Caco-2 (cell line): ENCODE data around the gene SLC35A1. TPM values are rescaled to one million over a fixed set of nuclear protein-coding genes. Genes with fewer than 3 reads are reported as not detected.

Source experiments
- BruUV-seq: library from RNA; stranded (reverse); fragments of 400-500 nt; replicated peaks from 2 replicates; lab custom pipeline; 2021; lab: Mats Ljungman, UMichigan
- CTCF ChIA-PET: fragments of 300-600 bp; sonication (Branson Sonifier 250); formaldehyde crosslinking; loops from one replicate; lab custom pipeline; 2022; ENCODE audit warnings: antibody characterized with exemption; lab: Charles Lee
- POLR2A ChIA-PET: fragments of 300-600 bp; sonication (Branson Sonifier 250); formaldehyde crosslinking; loops from one replicate; lab custom pipeline; 2022; ENCODE audit warnings: antibody characterized with exemption; lab: Charles Lee
- DNase-seq, 2 experiments: peaks; one replicate each; pipeline versions ENCODE4 v3.0.0 to v3.0.0-alpha.2; 2020 to 2022
- H3K27me3 ChIP-seq: replicated peaks from 2 replicates; pipeline ENCODE4 v1.6.0; 2011; ENCODE audit warnings: low read length; ENCODE audit not compliant: control insufficient read depth, insufficient read depth
- H3K36me3 ChIP-seq: 2 replicates; pipeline ENCODE4 v1.5.1; 2011; ENCODE audit warnings: low read length; ENCODE audit not compliant: control insufficient read depth, insufficient read depth
- H3K4me1 ChIP-seq: fragments of 250-450 bp; sonication (Bioruptor Pico); 2 replicates; pipeline ENCODE4 v1.5.1; 2020; ENCODE audit warnings: mild to moderate bottlenecking
- H3K4me3 ChIP-seq: 2 replicates; pipeline ENCODE4 v1.5.1; 2011; ENCODE audit warnings: low read depth, mild to moderate bottlenecking, control low read depth, low read length
- H3K9me3 ChIP-seq: fragments of 250-450 bp; sonication (Bioruptor Pico); 2 replicates; pipeline ENCODE4 v1.5.1; 2020; ENCODE audit warnings: mild to moderate bottlenecking, moderate library complexity
- H3K27ac Mint-ChIP-seq: one replicate; pipeline ENCODE4 v1.8.0; 2022; ENCODE audit warnings: mixed read lengths; ENCODE audit not compliant: unreplicated experiment
- H3K27me3 Mint-ChIP-seq: one replicate; pipeline ENCODE4 v1.8.0; 2022; ENCODE audit warnings: mixed read lengths; ENCODE audit not compliant: insufficient read depth, unreplicated experiment
- H3K36me3 Mint-ChIP-seq: one replicate; pipeline ENCODE4 v1.8.0; 2022; ENCODE audit warnings: mild to moderate bottlenecking, mixed read lengths; ENCODE audit not compliant: insufficient read depth, unreplicated experiment
- H3K4me1 Mint-ChIP-seq: one replicate; pipeline ENCODE4 v1.8.0; 2022; ENCODE audit warnings: low read depth, mixed read lengths; ENCODE audit not compliant: unreplicated experiment
- H3K4me3 Mint-ChIP-seq: one replicate; pipeline ENCODE4 v1.8.0; 2022; ENCODE audit warnings: mild to moderate bottlenecking, moderate library complexity, mixed read lengths; ENCODE audit not compliant: unreplicated experiment
- H3K9me3 Mint-ChIP-seq: one replicate; pipeline ENCODE4 v1.8.0; 2022; ENCODE audit warnings: mixed read lengths; ENCODE audit not compliant: unreplicated experiment
- CTCF ChIP-seq, 2 experiments: fragments of 200-600 bp in 1 of 2; IDR thresholded peaks; 1 replicate in 1 of 2; 2 replicates in 1 of 2; pipeline versions ENCODE4 v1.5.1 to v1.8.0; 2011 to 2022; ENCODE audit warnings: antibody characterized with exemption in 1 of 2, control low read depth in 1 of 2, inconsistent platforms in 1 of 2, low read depth in 1 of 2, low read length in 1 of 2, mild to moderate bottlenecking in 1 of 2, moderate library complexity in 1 of 2; ENCODE audit not compliant: insufficient read depth in 1 of 2, severe bottlenecking in 1 of 2, unreplicated experiment in 1 of 2
- intact Hi-C: fragments of 100-400 bp; cut with micrococcal nuclease; formaldehyde crosslinking; loops from one replicate; pipeline ENCODE4 v1.10.0; 2022; ENCODE audit not compliant: unreplicated experiment
- total RNA-seq: library from RNA; stranded (reverse); gene quantifications from 2 replicates; pipeline ENCODE4 v1.2.3, GENCODE V29; 2022

The SLC35A1 gene
- total RNA-seq, 1 experiment from 2014 or later = 12.7 TPM

GRCh38 chr6:87431263-87431662 lies 41.5 kb upstream of the SLC35A1 start:
- Mint-ChIP-seq H3K36me3 (no peaks in the 10 kb centered on the region), H3K4me3 (no peak overlapping the region), H3K4me1 (no peaks in the 10 kb centered on the region), H3K9me3 (no peaks in the 10 kb centered on the region), H3K27me3 (peaks cover 9% of the 10 kb centered on the region), H3K27ac (no peak overlapping the region)
- Histone ChIP-seq H3K36me3 (no peaks in the 10 kb centered on the region), H3K27me3 (no peaks in the 10 kb centered on the region), H3K4me1 (no peaks in the 10 kb centered on the region), H3K9me3 (no peaks in the 10 kb centered on the region), H3K4me3 (no peak overlapping the region)
- no peak for DNase-seq
- intact Hi-C loops = no loop called here
- ChIA-PET CTCF (no interaction called here), POLR2A (no interaction called here)
- no TSS peak for BruUV-seq
- TF ChIP-seq CTCF (IDR thresholded peaks at IDR 0.05; ENCODE audit: insufficient read depth in 1 of 2, low read depth in 1 of 2, low read length in 1 of 2, severe bottlenecking in 1 of 2, unreplicated experiment in 1 of 2) = no peak

GRCh38 chr6:87436435-87436834 lies 36.3 kb upstream of the SLC35A1 start:
- no peaks in the 10 kb centered on the region for H3K9me3 Mint-ChIP-seq
- BruUV-seq = no TSS peak

GRCh38 chr6:87441711-87442110 lies 31.1 kb upstream of the SLC35A1 start:
- no TSS peak for BruUV-seq
- H3K9me3 Mint-ChIP-seq = no peaks in the 10 kb centered on the region
- Histone ChIP-seq H3K4me3 (no peak overlapping the region), H3K27me3 (no peaks in the 10 kb centered on the region), H3K4me1 (peaks cover 9% of the 10 kb centered on the region), H3K36me3 (no peaks in the 10 kb centered on the region), H3K9me3 (no peaks in the 10 kb centered on the region)
- H3K27me3 Mint-ChIP-seq = peaks cover 3% of the 10 kb centered on the region
- H3K27ac Mint-ChIP-seq = no peak overlapping the region
- ChIA-PET CTCF (no interaction called here), POLR2A (no interaction called here)
- no peaks in the 10 kb centered on the region for H3K4me1 Mint-ChIP-seq
- intact Hi-C loops = no loop called here
- no peaks in the 10 kb centered on the region for H3K36me3 Mint-ChIP-seq
- TF ChIP-seq CTCF (IDR thresholded peaks at IDR 0.05; ENCODE audit: insufficient read depth in 1 of 2, low read depth in 1 of 2, low read length in 1 of 2, severe bottlenecking in 1 of 2, unreplicated experiment in 1 of 2) = no peak
- DNase-seq = no peak
- H3K4me3 Mint-ChIP-seq = no peak overlapping the region

More at GRCh38 chr6:87436435-87436834, 36.3 kb upstream of the SLC35A1 start:
- Mint-ChIP-seq H3K4me1 (no peaks in the 10 kb centered on the region), H3K36me3 (no peaks in the 10 kb centered on the region), H3K4me3 (no peak overlapping the region), H3K27ac (no peak overlapping the region), H3K27me3 (peaks cover 4% of the 10 kb centered on the region)
- ChIA-PET CTCF (interaction anchor here (0.9 kb wide), 1 partner anchor 28 kb away, joined by 3 read pairs; no protein-coding TSS in a partner anchor), POLR2A (no interaction called here)
- intact Hi-C loops = no loop called here
- Histone ChIP-seq H3K4me3 (no peak overlapping the region), H3K4me1 (no peaks in the 10 kb centered on the region), H3K27me3 (no peaks in the 10 kb centered on the region), H3K9me3 (no peaks in the 10 kb centered on the region), H3K36me3 (no peaks in the 10 kb centered on the region)
- no peak for TF ChIP-seq CTCF (IDR thresholded peaks at IDR 0.05; ENCODE audit: insufficient read depth in 1 of 2, low read depth in 1 of 2, low read length in 1 of 2, severe bottlenecking in 1 of 2, unreplicated experiment in 1 of 2)
- peak; percentile 67 to 78 for DNase-seq
